NB4 (cell line): ENCODE data around the gene MGME1.
"Not testable (repeated sequence)": the region's sequence is repeated elsewhere in the genome, so short reads cannot be mapped to it uniquely, and the experiment has no call there.

Experiments
- DNase-seq: peaks from one replicate; pipeline ENCODE4 v3.0.0; 2010; ENCODE audit warnings: low read depth
- H3K4me3 ChIP-seq: one replicate; pipeline ENCODE4 v1.5.1; 2011; ENCODE audit warnings: mild to moderate bottlenecking, low read depth, low read length, moderate library complexity
- CTCF ChIP-seq: IDR thresholded peaks from one replicate; pipeline ENCODE4 v1.5.1; 2012; ENCODE audit warnings: low read depth, low read length
- MAX ChIP-seq: IDR thresholded peaks from 2 replicates; pipeline ENCODE4 v1.6.1; 2011; ENCODE audit warnings: low read depth, low read length
- MYC ChIP-seq: IDR thresholded peaks from 2 replicates; pipeline ENCODE4 v1.6.1; 2011; ENCODE audit warnings: low read depth, low read length
- POLR2A ChIP-seq: IDR thresholded peaks from 2 replicates; pipeline ENCODE4 v1.6.1; 2011; ENCODE audit warnings: mild to moderate bottlenecking; ENCODE audit not compliant: insufficient read length; ENCODE audit errors: extremely low read depth

Gene MGME1

GRCh38 chr20:18024606-18025127 is 55.8 kb downstream of the MGME1 start:
- DNase-seq = no peak
- TF ChIP-seq POLR2A (no peak), MAX (no peak), MYC (no peak), CTCF (no peak)
- H3K4me3 ChIP-seq = no peak overlapping the region

- H3K4me3 ChIP-seq, DNase-seq: not testable (repeated sequence)
Measured at GRCh38 chr20:18027011-18027410, 58.2 kb downstream of the MGME1 start.

- H3K4me3 ChIP-seq = no peak overlapping the region
- TF ChIP-seq MYC = no peak
- no peak for TF ChIP-seq CTCF
- no peak for TF ChIP-seq POLR2A
- TF ChIP-seq MAX = no peak
- DNase-seq = no peak
Measured at GRCh38 chr20:18030020-18030419, 61.2 kb downstream of the MGME1 start.

- DNase-seq = no peak
- no peak overlapping the region for H3K4me3 ChIP-seq
- no peak for TF ChIP-seq POLR2A
- no peak for TF ChIP-seq MYC
- TF ChIP-seq CTCF = no peak
Measured at GRCh38 chr20:18031050-18031449, 62.2 kb downstream of the MGME1 start.

GRCh38 chr20:18031888-18032509 is 63.2 kb downstream of the MGME1 start:
- TF ChIP-seq CTCF = no peak
- TF ChIP-seq MAX = no peak
- TF ChIP-seq POLR2A = no peak
- TF ChIP-seq MYC = no peak
- H3K4me3 ChIP-seq = no peak overlapping the region
- DNase-seq = no peak

GRCh38 chr20:18032977-18033892 is 64.4 kb downstream of the MGME1 start:
- no peak overlapping the region for H3K4me3 ChIP-seq
- TF ChIP-seq MAX (no peak), CTCF (no peak), MYC (no peak), POLR2A (no peak)
- no peak for DNase-seq
